ENCODE measurements around the gene XRCC6. TPM values are rescaled to one million over a fixed set of nuclear protein-coding genes. Genes with fewer than 3 reads are reported as not detected.
A peak's percentile ranks its signal among the peaks of the same experiment; 100 is the strongest.

Gene XRCC6
- total and polyA plus RNA-seq, 9 of the 15 experiments (the other 6 are each of a cell fraction or from before 2014, with no cell fraction given): 151 to 440 (median 318) TPM

GRCh38 chr22:41584881-41585280, 36.2 kb upstream of the XRCC6 start:
- peaks cover 11% of the 10 kb centered on the region; the same call in 2 of the 3 replicates for H3K36me3 ChIP-seq (ENCODE audit: control insufficient read depth, insufficient read depth, low read length)
- no peak overlapping the region for H3K4me2 ChIP-seq (ENCODE audit: insufficient read depth, low read length)
- DNase-seq (ENCODE audit: extremely low read depth in 1 of 4, low spot score in 3 of 4) (no peak), FAIRE-seq (no peak), ATAC-seq (no peak)
- peaks cover 11 to 14% of the 10 kb centered on the region in 2 experiments; a peak in 4 of 5 replicates for H3K4me1 ChIP-seq (replicated peaks in 1 of 2; ENCODE audit: control insufficient read depth in 2 of 2, insufficient read depth in 2 of 2, low read length in 2 of 2)
- CTCF ChIA-PET (ENCODE audit: low intra/inter-chr PET ratio): no interaction called here
- H2AFZ ChIP-seq (ENCODE audit: low read depth, low read length): no peak overlapping the region
- H3K9me1 ChIP-seq (ENCODE audit: control insufficient read depth, insufficient read depth, low read length): no peaks in the 10 kb centered on the region
- WGBS (ENCODE audit: insufficient coverage, low coverage, missing lambda C conversion rate): 84% methylated on average over 5 of the region's 6 CpGs
- POLR2A ChIA-PET: interaction anchor here (0.6 kb wide), 1 partner anchor 11 kb away, joined by 3 read pairs; no protein-coding TSS in a partner anchor
- H4K20me1 ChIP-seq (replicated peaks; ENCODE audit: control insufficient read depth, insufficient read depth, low read length): no peaks in the 10 kb centered on the region; the same call in 1 of the 2 replicates
- intact Hi-C loops (cut with micrococcal nuclease) (loop anchor here (5.0 kb wide), 1 partner anchor 43 kb away; the partner anchor contains the start of gene POLR3H), in situ Hi-C loops (cut with MboI) (no loop called here)
- BruUV-seq (replicated peaks): no TSS peak
- peak overlapping the region in 1 of 2 experiments; percentile 32; a peak in 1 of 4 replicates for H3K9ac ChIP-seq (ENCODE audit: insufficient read depth in 1 of 2, low read depth in 2 of 2, low read length in 2 of 2)
- H3K27me3 ChIP-seq (ENCODE audit: control insufficient read depth in 2 of 2, insufficient read depth in 2 of 2, low read length in 2 of 2): no peaks in the 10 kb centered on the region
- no peak for TF ChIP-seq STAG1 (CRISPR knock-in tag; IDR thresholded peaks at IDR 0.05; ENCODE audit: borderline replicate concordance)
- TF ChIP-seq SRSF1 (IDR thresholded peaks at IDR 0.05; ENCODE audit: low read depth, low read length): no peak
- TF ChIP-seq ZNF79 (CRISPR knock-in tag; IDR thresholded peaks at IDR 0.05; ENCODE audit: low read depth): no peak
- TF ChIP-seq LCOR (CRISPR knock-in tag; IDR thresholded peaks at IDR 0.05): no peak
- no peak for TF ChIP-seq CCAR2 (IDR thresholded peaks at IDR 0.05; ENCODE audit: low read depth, low read length)
- no peak for TF ChIP-seq CHD4 (IDR thresholded peaks at IDR 0.05; ENCODE audit: insufficient read depth, insufficient replicate concordance, low read depth, low read length, poor library complexity, severe bottlenecking)
- TF ChIP-seq HMBOX1 (IDR thresholded peaks at IDR 0.05): no peak
- no peak overlapping the region for H3K27ac ChIP-seq (ENCODE audit: extremely low read depth, low read depth, low read length)
- H3K4me3 ChIP-seq: no peak overlapping the region
- peaks cover 13% of the 10 kb centered on the region for H3K79me2 ChIP-seq (ENCODE audit: control insufficient read depth, insufficient read depth, low read length)
- no peaks in the 10 kb centered on the region for H3K9me3 ChIP-seq (replicated peaks; ENCODE audit: control insufficient read depth, insufficient read depth, low read depth, low read length)

Measured in K562 (cell line).